ENCODE data around the gene HS1BP3. TPM values are rescaled to one million over a fixed set of nuclear protein-coding genes. Genes with fewer than 3 reads are reported as not detected.

HS1BP3 gene
- total RNA-seq, 1 donor from 2014 or later = 14.4 TPM

GRCh38 chr2:20568501-20569463 lies 82.1 kb downstream of the HS1BP3 start:
- no peak for TF ChIP-seq CTCF (conservative IDR thresholded peaks at IDR 0.05; ENCODE audit: low read depth, low read length)
- DNase-seq (ENCODE audit: low read depth) = no peak
- H3K4me3 ChIP-seq (ENCODE audit: low read depth, low read length) = no peak overlapping the region

GRCh38 chr2:20567926-20568179 lies 83.0 kb downstream of the HS1BP3 start:
- no peak for DNase-seq (ENCODE audit: low read depth)
- no peak overlapping the region for H3K4me3 ChIP-seq (ENCODE audit: low read depth, low read length)
- TF ChIP-seq CTCF (conservative IDR thresholded peaks at IDR 0.05; ENCODE audit: low read depth, low read length) = no peak

Other genes starting within 250 kb of the HS1BP3 start
- 160 and 161 TPM in 2 replicates for gene RHOB, start 204.0 kb downstream of the HS1BP3 start, total RNA-seq
- not detected in 2 replicates for gene GDF7, start 16.0 kb upstream of the HS1BP3 start, total RNA-seq
- gene LDAH, start 172.0 kb upstream of the HS1BP3 start, total RNA-seq = 16.5 and 29.9 TPM in 2 replicates